Astrocyte of the cerebellum (primary cell): ENCODE data around the gene PRKG1.
"Not testable (repeated sequence)": the region's sequence is repeated elsewhere in the genome, so short reads cannot be mapped to it uniquely, and the experiment has no call there.

Experiments used
- DNase-seq: peaks from one replicate; pipeline ENCODE4 v3.0.0-alpha.2; 2011; ENCODE audit warnings: low read depth
- H3K4me3 ChIP-seq: 2 replicates; pipeline ENCODE4 v1.5.1; 2011; ENCODE audit warnings: mild to moderate bottlenecking, low read depth, low read length, moderate library complexity
- CTCF ChIP-seq: IDR thresholded peaks from 2 replicates; pipeline ENCODE4 v1.5.1; 2012; ENCODE audit warnings: low read length, low read depth, moderate library complexity, mild to moderate bottlenecking; ENCODE audit errors: missing control alignments
- in situ Hi-C: cut with HindIII; loops from 2 replicates; pipeline ENCODE4 v1.10.0; 2017; ENCODE audit warnings: low sequenced_read_pairs

PRKG1 gene

GRCh38 chr10:52239771-52240170 lies 1165.5 kb downstream of the PRKG1 start:
- in situ Hi-C loops, result no loop called here
- no peak for DNase-seq
- no peak overlapping the region for H3K4me3 ChIP-seq
- no peak for TF ChIP-seq CTCF

- no peak overlapping the region for H3K4me3 ChIP-seq
- no peak for DNase-seq
- in situ Hi-C loops, result no loop called here
- TF ChIP-seq CTCF, result no peak
Measured at GRCh38 chr10:52245547-52245946, 1171.3 kb downstream of the PRKG1 start.

GRCh38 chr10:52247929-52248328 lies 1173.6 kb downstream of the PRKG1 start:
- H3K4me3 ChIP-seq, DNase-seq, in situ Hi-C loops: not testable (repeated sequence)

GRCh38 chr10:52248697-52249306 lies 1174.5 kb downstream of the PRKG1 start:
- no peak for DNase-seq
- in situ Hi-C loops, result no loop called here
- H3K4me3 ChIP-seq, result no peak overlapping the region
- no peak for TF ChIP-seq CTCF

- DNase-seq, result no peak
- TF ChIP-seq CTCF, result no peak
- no peak overlapping the region for H3K4me3 ChIP-seq
- in situ Hi-C loops, result no loop called here
Measured at GRCh38 chr10:52249850-52250395, 1175.6 kb downstream of the PRKG1 start.

- in situ Hi-C loops, result no loop called here
- no peak for DNase-seq
Measured at GRCh38 chr10:52250510-52250909, 1176.2 kb downstream of the PRKG1 start.

More at GRCh38 chr10:52250510-52250909, 1176.2 kb downstream of the PRKG1 start:
- no peak overlapping the region for H3K4me3 ChIP-seq
- no peak for TF ChIP-seq CTCF
